K562 (cell line): Measurements from ENCODE around the gene EXOC4. TPM values are rescaled to one million over a fixed set of nuclear protein-coding genes. Genes with fewer than 3 reads are reported as not detected.

Experiments used
- ATAC-seq: fragments of 200-7000 bp; cut with Tn5 transposase; 3 replicates; pipeline ENCODE4 v1.9.1; 2020; ENCODE audit warnings: moderate library complexity
- BruUV-seq: library from RNA; stranded (reverse); fragments of 400-500 nt; replicated peaks from 2 replicates; lab custom pipeline; 2021; lab: Mats Ljungman, UMichigan
- CTCF ChIA-PET: fragments of 300-600 bp; formaldehyde crosslinking; extraction: SDS; loops from one replicate; lab custom pipeline; 2021; ENCODE audit warnings: low intra/inter-chr PET ratio; lab: Yijun Ruan, JAX
- POLR2A ChIA-PET: fragments of 300-600, 350-650 bp; sonication (Branson Sonifier 250); formaldehyde crosslinking; extraction: SDS; loops from one replicate; lab custom pipeline; 2021; ENCODE audit warnings: antibody characterized with exemption, inconsistent platforms; lab: Yijun Ruan, JAX
- DNase-seq, 4 experiments: peaks; one replicate each; pipeline versions ENCODE4 v3.0.0 to v3.0.0-alpha.2; 2011 to 2018; ENCODE audit warnings: low spot score in 3 of 4, mixed read lengths in 3 of 4; ENCODE audit errors: extremely low read depth in 1 of 4
- FAIRE-seq: peaks from 2 replicates; lab custom pipeline; 2011; peaks lifted over from hg19 to GRCh38; lab: Jason Lieb, UNC
- H2AFZ ChIP-seq: 2 replicates; pipeline ENCODE4 v1.6.0; 2011; ENCODE audit warnings: low read depth, low read length, control low read depth, inconsistent platforms
- H3K27ac ChIP-seq: fragments of 200-600 bp; 3 replicates; pipeline ENCODE4 v1.8.0; 2011; ENCODE audit warnings: low read depth, mild to moderate bottlenecking, control low read depth, inconsistent platforms, low read length, moderate library complexity, mixed read lengths; ENCODE audit errors: extremely low read depth
- H3K27me3 ChIP-seq, 2 experiments: fragments of 300-600 bp in 1 of 2; 2 replicates in 1 of 2; 3 replicates in 1 of 2; pipeline versions ENCODE4 v1.6.0 to v1.8.0; 2011; ENCODE audit warnings: inconsistent platforms in 2 of 2, low read length in 2 of 2, mild to moderate bottlenecking in 1 of 2, mixed read lengths in 1 of 2, moderate library complexity in 1 of 2; ENCODE audit not compliant: control insufficient read depth in 2 of 2, insufficient read depth in 2 of 2
- H3K36me3 ChIP-seq: fragments of 300-600 bp; 3 replicates; pipeline ENCODE4 v1.8.0; 2011; ENCODE audit warnings: mild to moderate bottlenecking, low read length, inconsistent platforms; ENCODE audit not compliant: control insufficient read depth, insufficient read depth
- H3K4me1 ChIP-seq, 2 experiments: fragments of 200-600 bp in 1 of 2; replicated peaks in 1 of 2; 2 replicates in 1 of 2; 3 replicates in 1 of 2; pipeline versions ENCODE4 v1.5.1 to v1.8.0; 2011; ENCODE audit warnings: inconsistent platforms in 2 of 2, low read length in 2 of 2, mild to moderate bottlenecking in 1 of 2, mixed read lengths in 1 of 2, moderate library complexity in 1 of 2; ENCODE audit not compliant: control insufficient read depth in 2 of 2, insufficient read depth in 2 of 2
- H3K4me2 ChIP-seq: 2 replicates; pipeline ENCODE4 v1.6.1; 2011; ENCODE audit warnings: low read length, control low read depth, inconsistent platforms, mixed read lengths; ENCODE audit not compliant: insufficient read depth
- H3K4me3 ChIP-seq: fragments of 200-600 bp; sonication (generic), shearing (Covaris generic); 2 replicates; pipeline ENCODE4 v1.5.1; 2016; ENCODE audit warnings: control low read depth, inconsistent platforms
- H3K79me2 ChIP-seq: fragments of 200-600 bp; 3 replicates; pipeline ENCODE4 v1.8.0; 2011; ENCODE audit warnings: low read length, inconsistent platforms; ENCODE audit not compliant: control insufficient read depth, insufficient read depth
- H3K9ac ChIP-seq, 2 experiments: 2 replicates each; pipeline versions ENCODE4 v1.6.0 to v1.6.1; 2011; ENCODE audit warnings: low read depth in 2 of 2, low read length in 2 of 2, control low read depth in 1 of 2, inconsistent platforms in 1 of 2, mild to moderate bottlenecking in 1 of 2, mixed read lengths in 1 of 2; ENCODE audit not compliant: insufficient read depth in 1 of 2
- H3K9me1 ChIP-seq: one replicate; pipeline ENCODE4 v1.6.0; 2011; ENCODE audit warnings: inconsistent platforms, mild to moderate bottlenecking, low read length, moderate library complexity; ENCODE audit not compliant: control insufficient read depth, insufficient read depth
- H3K9me3 ChIP-seq: replicated peaks from 2 replicates; pipeline ENCODE4 v1.5.1; 2011; ENCODE audit warnings: low read depth, low read length, inconsistent platforms; ENCODE audit not compliant: control insufficient read depth, insufficient read depth
- H4K20me1 ChIP-seq: replicated peaks from 2 replicates; pipeline ENCODE4 v1.6.1; 2011; ENCODE audit warnings: low read length, inconsistent platforms, mixed read lengths; ENCODE audit not compliant: control insufficient read depth, insufficient read depth
- CBX3 ChIP-seq, 2 experiments: IDR thresholded peaks; 1 replicate in 1 of 2; 2 replicates in 1 of 2; pipeline ENCODE4 v1.6.1; 2012; ENCODE audit warnings: inconsistent platforms in 2 of 2, low read length in 2 of 2, borderline replicate concordance in 1 of 2, control low read depth in 1 of 2
- DLX4 ChIP-seq: fragments of 250-450 bp; sonication (Bioruptor Pico); IDR thresholded peaks from 2 replicates; pipeline ENCODE4 v1.6.1; 2021; ENCODE audit warnings: mild to moderate bottlenecking
- ETS2 ChIP-seq: IDR thresholded peaks from 2 replicates; pipeline ENCODE4 v1.6.1; 2016; ENCODE audit warnings: borderline replicate concordance, missing genetic modification characterization, mild to moderate bottlenecking, moderate library complexity, missing compliant biosample characterization; ENCODE audit not compliant: poor library complexity, severe bottlenecking
- FOXK1 ChIP-seq: sonication (generic); formaldehyde crosslinking; IDR thresholded peaks from 2 replicates; pipeline ENCODE4 v1.8.0; 2022; ENCODE audit warnings: missing genetic modification reagents, mild to moderate bottlenecking, borderline replicate concordance
- FOXO4 ChIP-seq: fragments of 450-650 bp; formaldehyde crosslinking; IDR thresholded peaks from 2 replicates; pipeline ENCODE4 v1.4.0; 2020; ENCODE audit warnings: mild to moderate bottlenecking, moderate library complexity
- NBN ChIP-seq: fragments of 450-650 bp; IDR thresholded peaks from 2 replicates; pipeline ENCODE4 v1.6.1; 2016; ENCODE audit warnings: low read depth, mild to moderate bottlenecking
- NFIC ChIP-seq: fragments of 450-650 bp; IDR thresholded peaks from 2 replicates; pipeline ENCODE4 v1.6.1; 2017; ENCODE audit warnings: mild to moderate bottlenecking, inconsistent platforms
- NFIX ChIP-seq: fragments of 250-450 bp; sonication (Bioruptor Pico); IDR thresholded peaks from 2 replicates; pipeline ENCODE4 v1.4.0; 2020; ENCODE audit warnings: low read depth, mild to moderate bottlenecking, moderate library complexity
- POLR2G ChIP-seq: fragments of 200-400 bp; formaldehyde crosslinking; IDR thresholded peaks from 2 replicates; pipeline ENCODE4 v1.6.1; 2017; ENCODE audit warnings: low read depth, mild to moderate bottlenecking, antibody characterized with exemption, low read length, moderate library complexity
- POLR2H ChIP-seq: IDR thresholded peaks from 2 replicates; pipeline ENCODE4 v1.6.1; 2016; ENCODE audit warnings: missing genetic modification characterization, low read depth, mild to moderate bottlenecking, control low read depth, missing compliant biosample characterization, moderate library complexity
- RB1 ChIP-seq: fragments of 450-650 bp; IDR thresholded peaks from 2 replicates; pipeline ENCODE4 v1.6.1; 2017; ENCODE audit warnings: low read depth, mild to moderate bottlenecking
- RNF219 ChIP-seq: fragments of 250-450 bp; sonication (Bioruptor Pico); IDR thresholded peaks from 2 replicates; pipeline ENCODE4 v1.5.0; 2022; ENCODE audit warnings: mild to moderate bottlenecking
- TFE3 ChIP-seq: fragments of 450-650 bp; formaldehyde crosslinking; IDR thresholded peaks from 2 replicates; pipeline ENCODE4 v1.4.0; 2020; ENCODE audit warnings: mild to moderate bottlenecking, mixed read lengths
- TRIM28 ChIP-seq: fragments of 450-650 bp; IDR thresholded peaks from 2 replicates; pipeline ENCODE4 v1.6.1; 2017
- ZBTB12 ChIP-seq: fragments of 250-450 bp; sonication (Bioruptor Pico); IDR thresholded peaks from 2 replicates; pipeline ENCODE4 v1.4.0; 2020
- ZC3H8 ChIP-seq: fragments of 450-650 bp; IDR thresholded peaks from 2 replicates; pipeline ENCODE4 v1.6.1; 2017
- ZEB2 ChIP-seq: fragments of 450-650 bp; IDR thresholded peaks from 2 replicates; pipeline ENCODE4 v1.6.1; 2016
- in situ Hi-C: fragments of 300-500 bp; cut with MboI; formaldehyde crosslinking; loops from 4 replicates; pipeline ENCODE4 v1.15.0; 2018; ENCODE audit warnings: inconsistent platforms, mixed read lengths
- intact Hi-C: fragments of 100-400 bp; cut with micrococcal nuclease; formaldehyde crosslinking; loops from 2 replicates; pipeline ENCODE4 v1.14.2; 2022
- polyA plus RNA-seq, 8 experiments: library from polyadenylated mRNA; depleted of rRNA in 4 of 8; stranded (reverse) in 5 of 8; unstranded in 3 of 8; fragments of >200 nt; fragmentation: Nextera tagmentation in 2 of 8; fragmentation: Illumina TruSeq in 1 of 8; extraction: Ambion mirVana in 2 of 8; extraction: Trizol in 1 of 8; gene quantifications; 2 replicates each; pipeline versions ENCODE4 v1.2.1 to v1.2.3, GENCODE V29; 2011 to 2014; ENCODE audit warnings: inconsistent platforms in 1 of 8, missing spikeins in 1 of 8
- total RNA-seq, 7 experiments: library from RNA; depleted of rRNA in 6 of 7; stranded (reverse); fragments of >200 nt in 6 of 7; fragmentation: Illumina TruSeq in 2 of 7; extraction: Trizol in 2 of 7; gene quantifications; 2 replicates each; pipeline versions ENCODE4 v1.2.1 to v1.2.3, GENCODE V29; 2011 to 2021; ENCODE audit warnings: low replicate concordance in 1 of 7

EXOC4 gene
- total and polyA plus RNA-seq, 9 of the 15 experiments (the other 6 are each of a cell fraction or from before 2014, with no cell fraction given), result 18.5 to 73.1 (median 46.6) TPM

GRCh38 chr7:133921635-133922182, 668.8 kb downstream of the EXOC4 start:
- CTCF ChIA-PET, result no interaction called here
- H3K4me2 ChIP-seq, result no peak overlapping the region
- no peak for FAIRE-seq
- H3K9ac ChIP-seq, result no peak overlapping the region
- POLR2A ChIA-PET, result no interaction called here
- BruUV-seq, result no TSS peak
- in situ Hi-C loops, result no loop called here
- H3K4me1 ChIP-seq, result no peaks in the 10 kb centered on the region
- no peak for DNase-seq
- no peaks in the 10 kb centered on the region for H3K36me3 ChIP-seq
- intact Hi-C loops, result no loop called here
- no peaks in the 10 kb centered on the region for H4K20me1 ChIP-seq
- H3K27ac ChIP-seq, result no peak overlapping the region
- peaks cover 2% of the 10 kb centered on the region; the same call in 1 of the 2 replicates for H3K9me3 ChIP-seq
- H3K9me1 ChIP-seq, result no peaks in the 10 kb centered on the region
- H3K4me3 ChIP-seq, result no peak overlapping the region
- H3K27me3 ChIP-seq, result no peaks in the 10 kb centered on the region
- no peak overlapping the region for H2AFZ ChIP-seq
- no peaks in the 10 kb centered on the region for H3K79me2 ChIP-seq
- no peak for ATAC-seq
- no peak for TF ChIP-seq RB1
- no peak for TF ChIP-seq NBN
- TF ChIP-seq POLR2G, result no peak
- TF ChIP-seq CBX3 (IDR thresholded peaks at IDR 0.05; ENCODE audit: borderline replicate concordance in 1 of 2, low read length in 2 of 2), result 0 out of 3 replicates have a peak, but pooled peaks of 1 of the 2 experiments have one; percentile 50
- TF ChIP-seq ZEB2, result 0 out of 2 replicates have a peak, but pooled peaks have one; percentile 30
- no peak for TF ChIP-seq NFIX (CRISPR knock-in tag)
- no peak for TF ChIP-seq RNF219
- TF ChIP-seq TRIM28, result peak; percentile 88
- no peak for TF ChIP-seq DLX4
- no peak for TF ChIP-seq ZBTB12
- TF ChIP-seq FOXO4 (CRISPR knock-in tag), result no peak
- TF ChIP-seq NFIC, result no peak
- TF ChIP-seq POLR2H, result no peak
- no peak for TF ChIP-seq TFE3 (CRISPR knock-in tag)
- no peak for TF ChIP-seq ETS2 (tag)
- TF ChIP-seq FOXK1, result no peak
- TF ChIP-seq ZC3H8, result no peak
